Neural progenitor cell (in vitro differentiated cells): ENCODE results near the gene SSTR5. TPM values are rescaled to one million over a fixed set of nuclear protein-coding genes. Genes with fewer than 3 reads are reported as not detected.

Experiments used
- DNase-seq: peaks from one replicate; pipeline ENCODE4 v3.0.0-alpha.2; 2016; ENCODE audit warnings: low spot score
- H2AFZ ChIP-seq: fragments of 200-600 bp; sonication (generic); replicated peaks from 2 replicates; pipeline ENCODE4 v1.6.1; 2016; ENCODE audit warnings: antibody characterized with exemption
- H3F3A ChIP-seq: fragments of 200-600 bp; sonication (generic); 2 replicates; pipeline ENCODE4 v1.6.1; 2016; ENCODE audit warnings: antibody characterized with exemption, low read depth
- H3K27ac ChIP-seq: fragments of 200-600 bp; sonication (generic); 2 replicates; pipeline ENCODE4 v1.5.1; 2016; ENCODE audit warnings: mild to moderate bottlenecking
- H3K27me3 ChIP-seq: fragments of 200-600 bp; sonication (generic); 2 replicates; pipeline ENCODE4 v1.6.1; 2016; ENCODE audit warnings: mild to moderate bottlenecking, moderate library complexity
- H3K36me3 ChIP-seq: fragments of 200-600 bp; sonication (generic); 2 replicates; pipeline ENCODE4 v1.5.1; 2016
- H3K4me1 ChIP-seq: fragments of 200-600 bp; sonication (generic); 2 replicates; pipeline ENCODE4 v1.6.1; 2016; ENCODE audit warnings: mixed run types
- H3K4me2 ChIP-seq: fragments of 200-600 bp; sonication (generic); 2 replicates; pipeline ENCODE4 v1.6.1; 2016
- H3K4me3 ChIP-seq: fragments of 200-600 bp; sonication (generic); 2 replicates; pipeline ENCODE4 v1.5.1; 2016
- H3K79me2 ChIP-seq: fragments of 200-600 bp; sonication (generic); 2 replicates; pipeline ENCODE4 v1.6.1; 2016; ENCODE audit warnings: low read depth
- H3K9ac ChIP-seq: fragments of 200-600 bp; sonication (generic); 2 replicates; pipeline ENCODE4 v1.6.1; 2016
- H3K9me3 ChIP-seq: fragments of 200-600 bp; sonication (generic); 2 replicates; pipeline ENCODE4 v1.5.1; 2016; ENCODE audit warnings: low read depth
- H4K20me1 ChIP-seq: fragments of 200-600 bp; sonication (generic); 2 replicates; pipeline ENCODE4 v1.6.1; 2016; ENCODE audit warnings: low read depth
- H3K27ac Mint-ChIP-seq: 3 replicates; pipeline ENCODE4 v1.8.0; 2021; ENCODE audit warnings: mixed read lengths
- H3K27me3 Mint-ChIP-seq: 2 replicates; pipeline ENCODE4 v1.8.0; 2022; ENCODE audit warnings: low read depth, mild to moderate bottlenecking, inconsistent platforms, moderate library complexity, mixed read lengths; ENCODE audit not compliant: insufficient read depth
- H3K36me3 Mint-ChIP-seq: 3 replicates; pipeline ENCODE4 v1.8.0; 2021; ENCODE audit warnings: mixed read lengths
- H3K4me1 Mint-ChIP-seq: 3 replicates; pipeline ENCODE4 v1.8.0; 2021; ENCODE audit warnings: mixed read lengths
- H3K4me3 Mint-ChIP-seq: 3 replicates; pipeline ENCODE4 v1.8.0; 2021; ENCODE audit warnings: mild to moderate bottlenecking, moderate library complexity, mixed read lengths
- H3K9me3 Mint-ChIP-seq: 3 replicates; pipeline ENCODE4 v1.8.0; 2020; ENCODE audit warnings: mixed read lengths
- EZH2 ChIP-seq: fragments of 200-600 bp; sonication (generic); IDR thresholded peaks from 2 replicates; pipeline ENCODE4 v1.6.1; 2017; ENCODE audit warnings: antibody characterized with exemption, mild to moderate bottlenecking, moderate library complexity
- EZH2phosphoT487 ChIP-seq: fragments of 200-600 bp; sonication (generic); IDR thresholded peaks from 2 replicates; pipeline ENCODE4 v1.6.1; 2017; ENCODE audit warnings: antibody characterized with exemption
- total RNA-seq: library from RNA; depleted of rRNA; stranded (reverse); fragments of >200 nt; gene quantifications from 2 replicates; pipeline ENCODE4 v1.2.3, GENCODE V29; 2015; ENCODE audit warnings: low replicate concordance
- TF ChIP-seq, protein P1 (sequence below): fragments of 200-600 bp; sonication (generic); IDR thresholded peaks from 2 replicates; pipeline ENCODE4 v1.5.1; 2017; ENCODE audit warnings: antibody characterized with exemption, mild to moderate bottlenecking

SSTR5 gene
- total RNA-seq, 1 donor from 2014 or later: not detected

- H3K27me3 ChIP-seq: peaks cover 16% of the 10 kb centered on the region
- Mint-ChIP-seq H3K27ac (no peak overlapping the region), H3K4me3 (no peak overlapping the region), H3K9me3 (no peaks in the 10 kb centered on the region), H3K27me3 (peaks cover 27% of the 10 kb centered on the region), H3K36me3 (no peaks in the 10 kb centered on the region), H3K4me1 (peaks cover 16% of the 10 kb centered on the region)
- no peak overlapping the region for H3K9ac ChIP-seq
- no peak overlapping the region for H2AFZ ChIP-seq
- no peak overlapping the region for H3K4me2 ChIP-seq
- H3F3A ChIP-seq: no peaks in the 10 kb centered on the region
- H3K79me2 ChIP-seq: no peaks in the 10 kb centered on the region
- H3K9me3 ChIP-seq: no peaks in the 10 kb centered on the region
- H4K20me1 ChIP-seq: no peaks in the 10 kb centered on the region
- H3K36me3 ChIP-seq: no peaks in the 10 kb centered on the region
- H3K27ac ChIP-seq: no peak overlapping the region
- DNase-seq: no peak
- TF ChIP-seq EZH2phosphoT487 (no peak), EZH2 (no peak)
- TF ChIP-seq, protein P1, sequence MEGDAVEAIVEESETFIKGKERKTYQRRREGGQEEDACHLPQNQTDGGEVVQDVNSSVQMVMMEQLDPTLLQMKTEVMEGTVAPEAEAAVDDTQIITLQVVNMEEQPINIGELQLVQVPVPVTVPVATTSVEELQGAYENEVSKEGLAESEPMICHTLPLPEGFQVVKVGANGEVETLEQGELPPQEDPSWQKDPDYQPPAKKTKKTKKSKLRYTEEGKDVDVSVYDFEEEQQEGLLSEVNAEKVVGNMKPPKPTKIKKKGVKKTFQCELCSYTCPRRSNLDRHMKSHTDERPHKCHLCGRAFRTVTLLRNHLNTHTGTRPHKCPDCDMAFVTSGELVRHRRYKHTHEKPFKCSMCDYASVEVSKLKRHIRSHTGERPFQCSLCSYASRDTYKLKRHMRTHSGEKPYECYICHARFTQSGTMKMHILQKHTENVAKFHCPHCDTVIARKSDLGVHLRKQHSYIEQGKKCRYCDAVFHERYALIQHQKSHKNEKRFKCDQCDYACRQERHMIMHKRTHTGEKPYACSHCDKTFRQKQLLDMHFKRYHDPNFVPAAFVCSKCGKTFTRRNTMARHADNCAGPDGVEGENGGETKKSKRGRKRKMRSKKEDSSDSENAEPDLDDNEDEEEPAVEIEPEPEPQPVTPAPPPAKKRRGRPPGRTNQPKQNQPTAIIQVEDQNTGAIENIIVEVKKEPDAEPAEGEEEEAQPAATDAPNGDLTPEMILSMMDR: no peak
- H3K4me1 ChIP-seq: peaks cover 7% of the 10 kb centered on the region
- H3K4me3 ChIP-seq: no peak overlapping the region
Measured at GRCh38 chr16:1078579-1079021, 6.1 kb downstream of the SSTR5 start.

- Mint-ChIP-seq H3K27me3 (peaks cover 26% of the 10 kb centered on the region), H3K4me1 (peaks cover 16% of the 10 kb centered on the region), H3K36me3 (no peaks in the 10 kb centered on the region), H3K27ac (no peak overlapping the region), H3K4me3 (no peak overlapping the region), H3K9me3 (no peaks in the 10 kb centered on the region)
- TF ChIP-seq, protein P1: no peak
- no peak for TF ChIP-seq EZH2
- TF ChIP-seq EZH2phosphoT487: no peak
- Histone ChIP-seq H4K20me1 (no peaks in the 10 kb centered on the region), H3K9ac (no peak overlapping the region), H3K27ac (no peak overlapping the region), H3K27me3 (peaks cover 8% of the 10 kb centered on the region), H3F3A (no peaks in the 10 kb centered on the region), H3K4me3 (no peak overlapping the region), H3K4me1 (peaks cover 7% of the 10 kb centered on the region), H2AFZ (no peak overlapping the region), H3K79me2 (no peaks in the 10 kb centered on the region), H3K36me3 (no peaks in the 10 kb centered on the region), H3K9me3 (no peaks in the 10 kb centered on the region), H3K4me2 (no peak overlapping the region)
- DNase-seq: no peak
Measured at GRCh38 chr16:1079341-1079740, 6.8 kb downstream of the SSTR5 start.

DNA sequence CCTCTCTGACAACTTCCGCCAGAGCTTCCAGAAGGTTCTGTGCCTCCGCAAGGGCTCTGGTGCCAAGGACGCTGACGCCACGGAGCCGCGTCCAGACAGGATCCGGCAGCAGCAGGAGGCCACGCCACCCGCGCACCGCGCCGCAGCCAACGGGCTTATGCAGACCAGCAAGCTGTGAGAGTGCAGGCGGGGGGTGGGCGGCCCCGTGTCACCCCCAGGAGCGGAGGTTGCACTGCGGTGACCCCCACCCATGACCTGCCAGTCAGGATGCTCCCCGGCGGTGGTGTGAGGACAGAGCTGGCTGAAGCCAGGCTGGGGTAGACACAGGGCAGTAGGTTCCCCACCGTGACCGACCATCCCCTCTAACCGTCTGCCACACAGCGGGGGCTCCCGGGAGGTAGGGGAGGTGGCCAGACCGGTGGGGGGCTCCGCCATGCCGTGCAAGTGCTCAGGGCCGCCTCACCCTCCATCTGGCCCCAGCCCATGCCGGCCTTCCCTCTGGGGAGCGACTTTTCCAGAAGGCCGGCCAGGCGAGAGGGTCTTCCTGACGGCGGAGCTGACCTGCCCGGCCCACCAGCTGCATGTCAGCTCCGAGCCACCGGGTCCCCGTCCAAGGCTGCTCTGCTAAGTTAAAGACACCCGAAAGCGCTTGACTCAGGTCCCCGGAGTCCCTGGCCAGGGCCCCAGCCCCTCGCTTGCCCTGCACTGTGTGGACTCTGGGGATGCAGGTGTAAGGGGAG is 7.4 kb downstream of the SSTR5 start:
- TF ChIP-seq EZH2 (no peak), EZH2phosphoT487 (no peak)
- TF ChIP-seq, protein P1: no peak
- no peak overlapping the region for H3K4me2 ChIP-seq
- no peak overlapping the region for H3K4me3 ChIP-seq
- H3K36me3 ChIP-seq: no peaks in the 10 kb centered on the region
- H3K4me1 ChIP-seq: peaks cover 7% of the 10 kb centered on the region
- DNase-seq: no peak
- no peak overlapping the region for H3K27ac Mint-ChIP-seq
- H3K36me3 Mint-ChIP-seq: no peaks in the 10 kb centered on the region
- H3K4me1 Mint-ChIP-seq: peaks cover 16% of the 10 kb centered on the region
- H3K9ac ChIP-seq: no peak overlapping the region
- peaks cover under 1% of the 10 kb centered on the region for H3K9me3 Mint-ChIP-seq
- H3K27ac ChIP-seq: no peak overlapping the region
- H2AFZ ChIP-seq: no peak overlapping the region
- H3F3A ChIP-seq: no peaks in the 10 kb centered on the region
- H3K27me3 ChIP-seq: peaks cover 3% of the 10 kb centered on the region
- no peaks in the 10 kb centered on the region for H4K20me1 ChIP-seq
- H3K79me2 ChIP-seq: no peaks in the 10 kb centered on the region
- H3K27me3 Mint-ChIP-seq: peaks cover 21% of the 10 kb centered on the region
- no peak overlapping the region for H3K4me3 Mint-ChIP-seq
- H3K9me3 ChIP-seq: no peaks in the 10 kb centered on the region
